HG02642 (cell line): ENCODE results near the gene SPATA33.

Source experiments
- ATAC-seq: cut with Tn5 transposase; IDR thresholded peaks from one replicate; pipeline ENCODE4 v1.9.1; 2021; ENCODE audit warnings: mild to moderate bottlenecking; ENCODE audit not compliant: unreplicated experiment, poor library complexity

The SPATA33 gene

GRCh38 chr16:89705006-89705405 is 47.4 kb downstream of the SPATA33 start:
- no peak for ATAC-seq

GRCh38 chr16:89706518-89707260 is 49.1 kb downstream of the SPATA33 start:
- no peak for ATAC-seq

- ATAC-seq: no peak
Measured at GRCh38 chr16:89707695-89708094, 50.1 kb downstream of the SPATA33 start.

- no peak for ATAC-seq
Measured at GRCh38 chr16:89708481-89708931, 50.9 kb downstream of the SPATA33 start.

GRCh38 chr16:89709166-89709565 is 51.5 kb downstream of the SPATA33 start:
- ATAC-seq: no peak

GRCh38 chr16:89709716-89710432 is 52.2 kb downstream of the SPATA33 start:
- no peak for ATAC-seq

- ATAC-seq: no peak
Measured at GRCh38 chr16:89710709-89711564, 53.3 kb downstream of the SPATA33 start.

GRCh38 chr16:89711601-89712273 is 54.1 kb downstream of the SPATA33 start:
- ATAC-seq: peak; percentile 60

- no peak for ATAC-seq
Measured at GRCh38 chr16:89712274-89712781, 54.7 kb downstream of the SPATA33 start.

GRCh38 chr16:89716493-89716892 is 58.9 kb downstream of the SPATA33 start:
- no peak for ATAC-seq

- no peak for ATAC-seq
Measured at GRCh38 chr16:89716916-89717687, 59.5 kb downstream of the SPATA33 start.

GRCh38 chr16:89717688-89718505 is 60.3 kb downstream of the SPATA33 start:
- no peak for ATAC-seq
